Endothelial cell of umbilical vein (primary cell): ENCODE data around the gene GP5. TPM values are rescaled to one million over a fixed set of nuclear protein-coding genes. Genes with fewer than 3 reads are reported as not detected.

Experiments used
- BruUV-seq: library from RNA; stranded (reverse); fragments of 400-500 nt; replicated peaks from 2 replicates; lab custom pipeline; 2021; lab: Mats Ljungman, UMichigan
- CTCF ChIA-PET: fragments of 300-600, 350-600 bp; sonication (Branson Sonifier 250); formaldehyde crosslinking; loops from one replicate; lab custom pipeline; 2021; ENCODE audit warnings: antibody characterized with exemption, inconsistent platforms; lab: Charles Lee
- POLR2A ChIA-PET: fragments of 300-600, 350-600 bp; sonication (Branson Sonifier 250); formaldehyde crosslinking; loops from one replicate; lab custom pipeline; 2021; ENCODE audit warnings: antibody characterized with exemption, inconsistent platforms; lab: Charles Lee
- DNase-seq: peaks from one replicate; pipeline ENCODE4 v3.0.0-alpha.2; 2011; ENCODE audit warnings: low read depth, low spot score
- FAIRE-seq: peaks from 2 replicates; lab custom pipeline; 2011; peaks lifted over from hg19 to GRCh38; lab: Jason Lieb, UNC
- H2AFZ ChIP-seq: 2 replicates; pipeline ENCODE4 v1.6.0; 2012; ENCODE audit warnings: low read depth, low read length, control low read depth, inconsistent platforms
- H3K27ac ChIP-seq: 2 replicates; pipeline ENCODE4 v1.5.1; 2011; ENCODE audit warnings: low read depth, mild to moderate bottlenecking, control low read depth, low read length, moderate library complexity; ENCODE audit not compliant: insufficient read depth
- H3K27me3 ChIP-seq, 2 experiments: 2 replicates each; pipeline versions ENCODE4 v1.6.0 to v1.6.1; 2011; ENCODE audit warnings: low read length in 2 of 2, mixed read lengths in 1 of 2; ENCODE audit not compliant: control insufficient read depth in 2 of 2, insufficient read depth in 2 of 2
- H3K36me3 ChIP-seq, 2 experiments: 2 replicates in 1 of 2; 3 replicates in 1 of 2; pipeline ENCODE4 v1.5.1; 2011; ENCODE audit warnings: low read length in 2 of 2, mild to moderate bottlenecking in 1 of 2, moderate library complexity in 1 of 2; ENCODE audit not compliant: control insufficient read depth in 2 of 2, insufficient read depth in 2 of 2; ENCODE audit errors: extremely low read depth in 1 of 2
- H3K4me1 ChIP-seq: 3 replicates; pipeline ENCODE4 v1.5.1; 2011; ENCODE audit warnings: mild to moderate bottlenecking, low read length; ENCODE audit not compliant: control insufficient read depth, insufficient read depth; ENCODE audit errors: extremely low read depth
- H3K4me2 ChIP-seq: 2 replicates; pipeline ENCODE4 v1.6.1; 2011; ENCODE audit warnings: low read length, control low read depth, mixed read lengths; ENCODE audit not compliant: insufficient read depth
- H3K4me3 ChIP-seq, 3 experiments: fragments of 200-600 bp in 1 of 3; sonication (generic), shearing (Covaris generic) in 1 of 3; replicated peaks in 1 of 3; 2 replicates each; pipeline ENCODE4 v1.5.1; 2011 to 2016; ENCODE audit warnings: control low read depth in 3 of 3, low read length in 3 of 3, mild to moderate bottlenecking in 2 of 3, inconsistent platforms in 1 of 3, low read depth in 1 of 3, moderate library complexity in 1 of 3; ENCODE audit not compliant: insufficient read depth in 1 of 3
- H3K79me2 ChIP-seq: 2 replicates; pipeline ENCODE4 v1.6.0; 2012; ENCODE audit warnings: low read length, inconsistent platforms; ENCODE audit not compliant: control insufficient read depth, insufficient read depth
- H3K9ac ChIP-seq: replicated peaks from 2 replicates; pipeline ENCODE3; 2011; ENCODE audit warnings: low read length, control low read depth; ENCODE audit not compliant: insufficient read depth; ENCODE audit errors: extremely low read depth
- H3K9me1 ChIP-seq: replicated peaks from 3 replicates; pipeline ENCODE4 v1.6.0; 2011; ENCODE audit warnings: mild to moderate bottlenecking, low read length; ENCODE audit not compliant: control insufficient read depth, insufficient read depth; ENCODE audit errors: extremely low read depth
- H3K9me3 ChIP-seq: replicated peaks from 2 replicates; pipeline ENCODE4 v1.5.1; 2012; ENCODE audit warnings: low read length, inconsistent platforms; ENCODE audit not compliant: control insufficient read depth, insufficient read depth
- H4K20me1 ChIP-seq: replicated peaks from 2 replicates; pipeline ENCODE3; 2011; ENCODE audit warnings: mild to moderate bottlenecking, low read length; ENCODE audit not compliant: control insufficient read depth, insufficient read depth; ENCODE audit errors: extremely low read depth
- CTCF ChIP-seq, 2 donors: IDR thresholded peaks; 1 replicate in 1 of 2; 2 replicates in 1 of 2; pipeline ENCODE4 v1.5.1; 2011; ENCODE audit warnings: low read length in 2 of 2, mild to moderate bottlenecking in 2 of 2, moderate library complexity in 2 of 2, control low read depth in 1 of 2, inconsistent platforms in 1 of 2, low read depth in 1 of 2; ENCODE audit not compliant: insufficient read depth in 1 of 2; ENCODE audit errors: extremely low read depth in 1 of 2
- EZH2 ChIP-seq: IDR thresholded peaks from 2 replicates; pipeline ENCODE4 v1.6.1; 2012; ENCODE audit warnings: borderline replicate concordance, low read depth, mild to moderate bottlenecking, moderate library complexity, low read length, inconsistent platforms; ENCODE audit not compliant: severe bottlenecking
- FOS ChIP-seq: IDR thresholded peaks from 2 replicates; pipeline ENCODE4 v1.6.1; 2011; ENCODE audit warnings: mild to moderate bottlenecking, low read length, moderate library complexity, borderline replicate concordance; ENCODE audit not compliant: insufficient read depth
- GATA2 ChIP-seq: IDR thresholded peaks from 2 replicates; pipeline ENCODE4 v1.7.0; 2011; ENCODE audit warnings: low read depth, mild to moderate bottlenecking, moderate library complexity, mixed read lengths, low read length; ENCODE audit not compliant: insufficient read length, insufficient read depth
- JUN ChIP-seq: IDR thresholded peaks from 2 replicates; pipeline ENCODE4 v1.6.1; 2011; ENCODE audit warnings: borderline replicate concordance, low read depth; ENCODE audit not compliant: insufficient read length, insufficient read depth
- MAX ChIP-seq: IDR thresholded peaks from 2 replicates; pipeline ENCODE4 v1.6.1; 2011; ENCODE audit not compliant: insufficient read depth, insufficient read length
- MYC ChIP-seq: IDR thresholded peaks from one replicate; pipeline ENCODE4 v1.6.1; 2011; ENCODE audit warnings: mild to moderate bottlenecking, low read depth, low read length
- POLR2A ChIP-seq: IDR thresholded peaks from 2 replicates; pipeline ENCODE4 v1.6.1; 2012; ENCODE audit warnings: low read depth, mild to moderate bottlenecking, control low read depth, low read length
- POLR2AphosphoS5 ChIP-seq: IDR thresholded peaks from 2 replicates; pipeline ENCODE4 v1.6.1; 2012; ENCODE audit warnings: low read depth, mild to moderate bottlenecking, control low read depth, low read length, moderate library complexity; ENCODE audit not compliant: insufficient read depth
- dilution Hi-C: fragments of 300-500 bp; cut with MboI; formaldehyde crosslinking; loops from one replicate; pipeline ENCODE4 v1.15.0; 2019; ENCODE audit warnings: low sequenced_read_pairs; ENCODE audit not compliant: extremely low pct_ligation_motif_present
- intact Hi-C: fragments of 100-400 bp; cut with micrococcal nuclease; formaldehyde crosslinking; loops from one replicate; pipeline ENCODE4 v1.10.0; 2022
- polyA plus RNA-seq, 4 experiments: library from polyadenylated mRNA; depleted of rRNA in 3 of 4; stranded (reverse) in 3 of 4; unstranded in 1 of 4; fragments of >200 nt; gene quantifications; 2 replicates each; pipeline versions ENCODE4 v1.2.1 to v1.2.3, GENCODE V29; 2011 to 2012; ENCODE audit warnings: missing spikeins in 1 of 4
- total RNA-seq: library from RNA; stranded (reverse); gene quantifications from 2 replicates; pipeline ENCODE4 v1.2.3, GENCODE V29; 2021

The GP5 gene
- total and polyA plus RNA-seq, 2 donors (not counting 3 experiments of a cell fraction or from before 2014, with no cell fraction given): 0.06 to 0.11 TPM

DNA sequence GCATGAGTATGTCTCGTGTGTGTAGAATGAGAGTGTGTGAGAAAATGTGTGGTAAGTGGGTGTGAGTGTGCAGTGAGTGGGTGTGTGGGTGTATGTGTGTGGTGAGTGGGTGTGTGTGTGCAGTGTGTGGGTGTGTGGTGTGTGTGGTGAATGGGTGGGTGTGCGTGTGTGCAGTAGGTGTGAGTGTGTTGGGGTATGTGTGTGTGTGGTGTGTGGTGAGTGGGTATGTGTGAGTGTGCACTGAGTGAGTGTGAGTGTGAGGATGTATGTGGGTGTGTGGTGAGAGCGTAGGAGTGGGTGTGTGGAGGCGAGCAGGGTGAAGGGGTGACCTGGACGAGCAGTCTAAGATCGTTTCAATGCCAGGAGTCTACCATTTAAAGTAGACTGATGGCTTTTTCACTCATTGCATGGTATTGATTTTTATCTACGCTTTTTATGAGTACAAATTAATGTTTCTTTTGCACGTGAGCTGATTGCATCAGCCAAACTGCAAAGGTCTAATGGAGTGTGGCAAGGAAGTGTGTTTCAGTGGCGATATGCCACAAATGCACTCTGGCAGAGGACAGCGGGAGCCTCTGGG is 46.3 kb downstream of the GP5 start:
- POLR2A ChIA-PET: no interaction called here

More for the DNA sequence above, 46.3 kb downstream of the GP5 start:
- intact Hi-C loops: no loop called here
- Histone ChIP-seq H3K27ac (no peak overlapping the region), H3K27me3 (peaks cover 0 to 2% of the 10 kb centered on the region in 2 experiments), H3K36me3 (no peaks in the 10 kb centered on the region), H3K9me1 (no peaks in the 10 kb centered on the region), H3K4me3 (no peak overlapping the region), H4K20me1 (no peaks in the 10 kb centered on the region), H3K9ac (no peak overlapping the region), H3K9me3 (no peaks in the 10 kb centered on the region), H2AFZ (no peak overlapping the region), H3K4me2 (no peak overlapping the region), H3K4me1 (no peaks in the 10 kb centered on the region), H3K79me2 (no peaks in the 10 kb centered on the region)
- dilution Hi-C loops: no loop called here
- no peak for DNase-seq
- BruUV-seq: no TSS peak
- CTCF ChIA-PET: no interaction called here
- FAIRE-seq: no peak
- TF ChIP-seq MAX (no peak), MYC (no peak), GATA2 (no peak), EZH2 (no peak), POLR2A (no peak), JUN (no peak), FOS (no peak), CTCF (IDR thresholded peaks at IDR 0.05; ENCODE audit: extremely low read depth in 1 of 2, insufficient read depth in 1 of 2, low read depth in 1 of 2, low read length in 2 of 2) (no peak), POLR2AphosphoS5 (no peak)
